Liver (tissue), 9 donors: ENCODE measurements around the gene NDFIP1. TPM values are rescaled to one million over a fixed set of nuclear protein-coding genes. Genes with fewer than 3 reads are reported as not detected.
A peak's percentile ranks its signal among the peaks of the same experiment; 100 is the strongest.

ENCODE experiments used
- DNase-seq: peaks from one replicate; pipeline ENCODE4 v3.0.0-alpha.2; 2017; ENCODE audit warnings: low spot score
- H3K27ac ChIP-seq, 2 donors: one replicate each; pipeline ENCODE4 v1.7.0; 2013; ENCODE audit warnings: inconsistent platforms in 2 of 2, low read length in 2 of 2, control low read depth in 1 of 2, low read depth in 1 of 2, mild to moderate bottlenecking in 1 of 2
- H3K27me3 ChIP-seq, 4 donors: one replicate each; pipeline versions ENCODE4 v1.6.1 to v1.7.0; 2013; ENCODE audit warnings: low read length in 3 of 4, inconsistent platforms in 1 of 4, mild to moderate bottlenecking in 1 of 4, moderate library complexity in 1 of 4; ENCODE audit not compliant: control insufficient read depth in 4 of 4, insufficient read depth in 4 of 4
- H3K36me3 ChIP-seq, 4 donors: one replicate each; pipeline versions ENCODE4 v1.6.1 to v1.7.0; 2013; ENCODE audit warnings: low read length in 3 of 4, mild to moderate bottlenecking in 3 of 4, low read depth in 1 of 4, moderate library complexity in 1 of 4; ENCODE audit not compliant: control insufficient read depth in 4 of 4, insufficient read depth in 3 of 4
- H3K4me1 ChIP-seq, 4 donors: one replicate each; pipeline versions ENCODE4 v1.6.1 to v1.7.0; 2013; ENCODE audit warnings: low read length in 3 of 4, mild to moderate bottlenecking in 3 of 4, moderate library complexity in 1 of 4; ENCODE audit not compliant: control insufficient read depth in 4 of 4, insufficient read depth in 4 of 4
- H3K4me3 ChIP-seq, 3 donors: one replicate each; pipeline versions ENCODE4 v1.6.1 to v1.7.0; 2013; ENCODE audit warnings: low read length in 3 of 3, control low read depth in 1 of 3, low read depth in 1 of 3, mild to moderate bottlenecking in 1 of 3
- H3K9ac ChIP-seq, 2 donors: one replicate each; pipeline ENCODE4 v1.7.0; 2013; ENCODE audit warnings: low read length in 2 of 2, mild to moderate bottlenecking in 2 of 2, moderate library complexity in 2 of 2, control low read depth in 1 of 2, low read depth in 1 of 2
- H3K9me3 ChIP-seq, 4 donors: one replicate each; pipeline versions ENCODE4 v1.6.1 to v1.7.0; 2013; ENCODE audit warnings: low read length in 3 of 4; ENCODE audit not compliant: control insufficient read depth in 4 of 4
- ATF3 ChIP-seq: IDR thresholded peaks from 2 replicates; pipeline ENCODE4 v1.6.1; 2016; ENCODE audit warnings: antibody characterized with exemption
- HNF4G ChIP-seq: IDR thresholded peaks from 2 replicates; pipeline ENCODE4 v1.6.1; 2016; ENCODE audit warnings: antibody characterized with exemption
- JUND ChIP-seq, 2 donors: IDR thresholded peaks; 2 replicates each; pipeline ENCODE4 v1.6.1; 2016; ENCODE audit warnings: antibody characterized with exemption in 2 of 2
- MAX ChIP-seq: IDR thresholded peaks from 2 replicates; pipeline ENCODE4 v1.6.1; 2016; ENCODE audit warnings: antibody characterized with exemption
- NR2F2 ChIP-seq: IDR thresholded peaks from 2 replicates; pipeline ENCODE4 v1.6.1; 2016; ENCODE audit warnings: antibody characterized with exemption
- RAD21 ChIP-seq, 2 donors: IDR thresholded peaks; 2 replicates each; pipeline ENCODE4 v1.6.1; 2016; ENCODE audit warnings: antibody characterized with exemption in 2 of 2, mild to moderate bottlenecking in 2 of 2
- REST ChIP-seq: IDR thresholded peaks from 2 replicates; pipeline ENCODE4 v1.6.1; 2016; ENCODE audit warnings: antibody characterized with exemption, mild to moderate bottlenecking
- YY1 ChIP-seq: IDR thresholded peaks from 2 replicates; pipeline ENCODE4 v1.6.1; 2016; ENCODE audit warnings: antibody characterized with exemption, mild to moderate bottlenecking
- ZBTB33 ChIP-seq: IDR thresholded peaks from 2 replicates; pipeline ENCODE4 v1.6.1; 2016; ENCODE audit warnings: antibody characterized with exemption
- WGBS: extraction: QIAGEN DNeasy Blood & Tissue Kit; methylation state at CpG from one replicate; pipeline ENCODE4 v1.1.7; 2013; 5-methylcytosine and 5-hydroxymethylcytosine counted together
- polyA plus RNA-seq, 2 donors: library from polyadenylated mRNA; stranded (reverse) in 1 of 2; unstranded in 1 of 2; fragments of 200-250 nt in 1 of 2; fragments of >200 nt in 1 of 2; fragmentation: Nextera tagmentation in 1 of 2; extraction: Ambion mirVana in 1 of 2; gene quantifications; one replicate each; pipeline versions ENCODE4 v1.2.1 to v1.2.3, GENCODE V29; 2013 to 2015
- total RNA-seq, 2 donors: library from RNA; depleted of rRNA; stranded (reverse); fragments of >200 nt; gene quantifications; one replicate each; pipeline ENCODE4 v1.2.3, GENCODE V29; 2014
- donor health status: healthy.
- donor health status: healthy.
- donor health status: healthy.
- donor health status: healthy.
- donor health status: healthy.

The NDFIP1 gene
- total and polyA plus RNA-seq, 4 donors: 43.5 to 68.1 (median 57.1) TPM

GRCh38 chr5:142109331-142110045 lies 909 bp downstream of the NDFIP1 start:
- Histone ChIP-seq H3K9ac (peak overlapping the region; percentile 55 to 86), H3K27ac (peak overlapping the region; percentile 90 to 94), H3K4me1 (peaks cover 9 to 23% (median 14%) of the 10 kb centered on the region in 4 donors), H3K27me3 (no peaks in the 10 kb centered on the region), H3K4me3 (peak overlapping the region; percentile 48 to 98 (median 86)), H3K9me3 (no peaks in the 10 kb centered on the region), H3K36me3 (no peaks in the 10 kb centered on the region)
- whole genome bisulfite sequencing: under 1% methylated on average over 21 of the region's 21 CpGs
- no peak for DNase-seq
- TF ChIP-seq YY1 (peak; percentile 17), REST (no peak), NR2F2 (no peak), HNF4G (no peak), MAX (peak; percentile 10), JUND (IDR thresholded peaks at IDR 0.05) (no peak), ATF3 (no peak)

- H3K27me3 ChIP-seq: no peaks in the 10 kb centered on the region
- WGBS: 1% methylated on average over 9 of the region's 9 CpGs
- H3K9me3 ChIP-seq: no peaks in the 10 kb centered on the region
- peak overlapping the region; percentile 48 to 98 (median 86) for H3K4me3 ChIP-seq
- H3K36me3 ChIP-seq: no peaks in the 10 kb centered on the region
- no peak for DNase-seq
- H3K4me1 ChIP-seq: peaks cover 11 to 29% (median 15%) of the 10 kb centered on the region in 4 donors
- H3K9ac ChIP-seq: peak overlapping the region; percentile 55 to 86
- H3K27ac ChIP-seq: peak overlapping the region; percentile 90 to 94
- TF ChIP-seq RAD21 (IDR thresholded peaks at IDR 0.05) (no peak), YY1 (no peak), ZBTB33 (peak; percentile 9)
Measured at GRCh38 chr5:142110046-142110531, 1.5 kb downstream of the NDFIP1 start.
